HL-60/S4 treated with retinoic acid at 250 ng/mL for 4 days and 3 days (cell line): Measurements from ENCODE around the gene GPX8.

Experiments used
- in situ Hi-C: fragments of 300-500 bp; cut with MboI; formaldehyde crosslinking; loops from 2 replicates; pipeline ENCODE4 v1.7.0; 2022; ENCODE audit warnings: low sequenced_read_pairs

Gene GPX8

DNA sequence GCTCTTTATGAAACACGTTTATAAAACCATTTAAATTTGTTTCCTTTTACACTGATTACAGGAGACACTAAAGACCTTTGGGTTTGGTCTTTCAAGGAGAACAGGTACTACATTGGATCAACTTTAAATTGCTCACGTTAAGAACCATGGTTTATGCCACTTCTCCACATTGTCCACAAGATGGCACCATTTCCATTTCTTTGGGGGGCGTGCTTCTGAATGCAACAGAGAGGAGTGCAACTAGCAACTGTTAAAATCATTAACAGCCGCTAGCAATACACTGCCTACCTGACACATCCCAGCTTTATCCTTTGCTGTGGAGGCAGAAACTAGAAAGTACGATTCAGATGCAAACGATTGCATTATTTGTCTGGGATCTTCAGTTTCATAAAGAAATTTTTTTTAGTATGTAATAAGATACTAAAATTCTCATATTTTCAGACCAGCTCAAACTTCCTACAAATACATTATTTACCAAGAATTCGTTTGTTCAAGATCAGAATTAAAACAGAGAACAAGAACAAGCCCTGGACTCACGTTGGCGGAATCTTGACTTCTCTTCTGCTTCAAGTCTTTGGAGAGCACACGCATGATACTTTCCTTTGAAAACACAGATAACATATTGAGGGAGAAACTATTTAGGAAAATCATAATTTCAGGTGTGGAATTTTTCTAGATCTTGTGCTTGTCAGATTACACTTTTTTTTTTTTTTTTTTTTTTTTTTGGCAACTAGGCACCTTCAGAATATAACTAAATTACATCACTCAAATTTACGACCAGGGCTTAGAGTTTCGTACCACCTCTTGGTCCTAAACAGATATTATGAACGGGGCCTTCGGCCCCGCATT is 12.3 kb downstream of the GPX8 start:
- in situ Hi-C loops: no loop called here

GRCh38 chr5:55172937-55173686 is 13.1 kb downstream of the GPX8 start, which contains the start of gene CDC20B:
CDC20B (minus strand) TSS chr5:55173177; CDS start chr5:55173000, 177 bp downstream.
- in situ Hi-C loops: no loop called here

GRCh38 chr5:55173687-55174230 is 13.8 kb downstream of the GPX8 start:
- in situ Hi-C loops: no loop called here

DNA sequence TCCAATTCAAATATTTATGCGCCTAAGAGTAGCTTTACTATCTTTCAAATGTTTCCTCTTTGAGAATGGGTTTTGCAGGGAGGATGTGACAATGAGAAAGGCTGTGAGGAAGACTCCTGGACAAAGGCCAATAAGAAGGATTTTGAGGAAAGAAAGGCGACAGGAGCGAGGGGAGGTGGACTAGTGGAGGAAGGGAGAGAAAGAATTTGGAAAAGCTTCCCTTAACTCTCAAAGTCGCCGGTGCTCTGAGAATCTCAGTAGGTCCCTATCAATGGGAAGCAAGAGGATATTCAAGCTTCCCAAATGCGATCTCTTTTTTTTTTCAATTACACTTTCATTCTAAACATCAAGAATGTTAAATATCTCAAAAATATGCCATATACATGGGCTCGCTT is 15.8 kb downstream of the GPX8 start:
- in situ Hi-C loops: no loop called here

DNA sequence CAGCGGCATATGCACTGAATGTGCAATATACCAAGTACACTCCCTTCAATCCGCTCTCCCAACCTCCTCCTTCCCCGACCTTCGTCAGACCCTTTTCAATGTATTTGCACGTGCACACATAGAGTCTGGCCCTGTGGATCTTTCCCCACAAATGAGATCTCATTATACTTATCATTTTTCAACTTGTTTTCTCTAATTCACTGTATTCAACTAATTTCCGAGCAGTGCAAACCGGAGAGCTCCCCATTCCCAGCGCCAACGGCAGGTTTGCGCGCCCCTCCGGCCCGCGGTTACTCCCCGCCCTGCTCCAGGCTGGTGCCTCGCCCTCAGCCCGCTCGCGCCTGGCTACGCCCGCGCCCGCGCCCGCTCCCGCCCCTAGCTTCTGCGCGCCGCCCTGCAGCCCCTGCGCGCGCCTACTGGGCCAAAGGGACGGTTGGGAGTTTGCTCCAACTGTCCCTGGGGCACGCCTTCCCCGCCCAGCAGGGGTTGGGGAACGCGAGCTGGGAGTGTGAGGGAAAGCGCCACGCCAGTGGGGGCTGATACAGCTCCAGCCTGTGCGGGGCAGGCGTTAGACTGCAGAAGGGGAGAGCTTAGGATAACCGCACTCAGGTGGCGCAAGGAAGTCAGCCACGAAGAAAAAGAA is 16.3 kb downstream of the GPX8 start:
- in situ Hi-C loops: no loop called here

GRCh38 chr5:55177078-55177477 is 17.1 kb downstream of the GPX8 start:
- in situ Hi-C loops: no loop called here

- in situ Hi-C loops: no loop called here
Measured at GRCh38 chr5:55180016-55180415, 20.0 kb downstream of the GPX8 start.

GRCh38 chr5:55187370-55187769 is 27.4 kb downstream of the GPX8 start:
- in situ Hi-C loops: no loop called here

DNA sequence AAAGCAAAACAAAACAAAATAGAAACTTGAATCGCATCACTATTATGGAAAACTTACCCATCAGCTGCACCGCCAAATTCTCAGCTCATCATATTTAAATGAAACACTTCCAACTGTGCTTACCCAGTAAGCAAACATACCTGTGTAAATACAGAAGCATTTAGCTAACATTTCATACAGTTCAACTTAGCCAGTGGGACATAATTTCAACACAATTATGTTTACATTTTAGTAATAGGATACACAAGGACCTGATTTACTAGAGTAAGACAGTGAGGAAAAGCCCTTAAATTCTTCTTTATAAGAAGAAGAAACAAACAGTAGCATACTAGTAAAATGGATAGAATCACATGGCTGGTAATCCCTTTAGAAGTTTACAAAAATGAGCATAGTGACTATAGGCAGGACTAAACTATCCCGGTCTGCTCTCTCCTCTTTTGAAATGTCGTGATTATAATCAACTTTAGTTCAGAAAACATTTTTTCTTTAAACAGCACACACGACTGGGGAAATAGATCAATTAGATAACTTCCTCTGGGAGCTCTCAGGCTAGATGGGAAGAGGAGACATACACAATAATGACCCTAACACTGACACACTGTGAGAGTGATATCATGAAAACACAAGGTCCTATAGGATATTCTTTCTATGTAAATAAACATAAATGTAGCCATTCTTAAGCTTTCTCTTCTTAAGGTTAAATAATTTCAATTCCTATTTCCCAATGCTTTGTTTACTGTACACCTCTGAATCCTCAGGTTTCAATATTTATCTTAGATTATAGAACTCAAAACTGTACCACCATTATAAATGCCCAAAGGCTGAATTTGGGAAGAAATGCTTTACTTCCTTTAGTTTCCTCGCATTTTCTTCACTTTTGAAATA is 28.9 kb downstream of the GPX8 start:
- in situ Hi-C loops: no loop called here

DNA sequence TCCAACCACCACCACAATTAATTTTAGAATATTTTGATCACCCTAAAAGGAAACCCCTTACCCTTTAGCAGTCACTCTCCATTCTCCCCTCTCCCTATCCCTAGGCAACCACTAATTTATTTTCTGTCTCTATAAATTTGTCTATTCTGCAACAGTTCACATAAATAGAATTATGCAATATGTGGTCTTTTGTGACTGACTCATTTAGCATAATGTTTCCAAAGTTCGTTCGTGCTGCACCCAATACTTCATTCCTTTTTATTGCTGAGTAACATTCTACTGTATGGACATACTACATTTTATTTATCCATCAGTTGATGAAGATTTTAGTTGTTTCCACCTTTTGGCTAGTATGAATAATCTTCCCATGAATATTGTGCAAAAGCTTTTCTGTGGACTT is 31.2 kb downstream of the GPX8 start:
- in situ Hi-C loops: no loop called here

GRCh38 chr5:55205001-55205400 is 45.0 kb downstream of the GPX8 start:
- in situ Hi-C loops: no loop called here

DNA sequence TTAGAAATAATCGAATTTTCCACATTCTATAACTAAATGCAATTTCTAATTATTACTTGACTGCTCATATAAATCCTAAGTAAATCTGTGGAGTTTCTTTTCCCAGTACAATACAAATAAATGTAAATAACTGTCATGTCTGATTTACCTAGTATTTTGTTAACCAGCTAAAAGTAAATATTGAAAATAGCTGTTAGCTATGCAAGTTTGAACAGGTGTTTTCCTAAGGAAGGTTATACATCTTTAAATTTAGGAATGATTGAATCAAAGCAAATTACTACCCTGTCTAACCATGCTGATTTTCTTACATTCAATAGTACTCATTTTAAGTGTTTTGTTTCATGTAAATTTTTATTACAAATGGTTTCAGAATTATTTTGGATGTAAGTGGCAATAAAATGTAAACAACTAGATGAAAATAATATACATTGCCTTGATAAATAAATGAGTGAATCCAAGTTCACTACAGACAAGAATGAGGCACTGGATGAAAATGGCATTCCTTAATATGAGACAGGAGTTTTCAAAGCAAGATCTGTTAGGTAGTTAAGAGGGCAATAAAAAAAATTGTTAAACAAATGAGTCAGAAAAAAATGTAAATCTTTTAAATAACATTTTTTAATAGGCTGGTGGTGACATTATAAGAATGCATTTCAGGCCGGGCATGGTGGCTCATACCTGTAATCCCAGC is 51.4 kb downstream of the GPX8 start:
- in situ Hi-C loops: no loop called here
